Upper lobe of left lung (tissue), 4 donors: ENCODE measurements around the gene GUCD1.
"Not testable (repeated sequence)": the region's sequence is repeated elsewhere in the genome, so short reads cannot be mapped to it uniquely, and the experiment has no call there.

ENCODE experiments used
- EP300 ChIP-seq, 4 donors: sonication (generic); formaldehyde crosslinking; IDR thresholded peaks; one replicate each; pipeline ENCODE4 v1.5.1; 2017; ENCODE audit warnings: antibody characterized with exemption in 4 of 4, control low read depth in 2 of 4
- TF ChIP-seq, protein P1 (sequence below), 6 experiments: fragments of 450-650 bp in 4 of 6; fragments of 200-600 bp in 2 of 6; sonication (generic) in 2 of 6; IDR thresholded peaks; one replicate each; pipeline ENCODE4 v1.5.1; 2016 to 2019; ENCODE audit warnings: antibody characterized with exemption in 6 of 6

DNA sequence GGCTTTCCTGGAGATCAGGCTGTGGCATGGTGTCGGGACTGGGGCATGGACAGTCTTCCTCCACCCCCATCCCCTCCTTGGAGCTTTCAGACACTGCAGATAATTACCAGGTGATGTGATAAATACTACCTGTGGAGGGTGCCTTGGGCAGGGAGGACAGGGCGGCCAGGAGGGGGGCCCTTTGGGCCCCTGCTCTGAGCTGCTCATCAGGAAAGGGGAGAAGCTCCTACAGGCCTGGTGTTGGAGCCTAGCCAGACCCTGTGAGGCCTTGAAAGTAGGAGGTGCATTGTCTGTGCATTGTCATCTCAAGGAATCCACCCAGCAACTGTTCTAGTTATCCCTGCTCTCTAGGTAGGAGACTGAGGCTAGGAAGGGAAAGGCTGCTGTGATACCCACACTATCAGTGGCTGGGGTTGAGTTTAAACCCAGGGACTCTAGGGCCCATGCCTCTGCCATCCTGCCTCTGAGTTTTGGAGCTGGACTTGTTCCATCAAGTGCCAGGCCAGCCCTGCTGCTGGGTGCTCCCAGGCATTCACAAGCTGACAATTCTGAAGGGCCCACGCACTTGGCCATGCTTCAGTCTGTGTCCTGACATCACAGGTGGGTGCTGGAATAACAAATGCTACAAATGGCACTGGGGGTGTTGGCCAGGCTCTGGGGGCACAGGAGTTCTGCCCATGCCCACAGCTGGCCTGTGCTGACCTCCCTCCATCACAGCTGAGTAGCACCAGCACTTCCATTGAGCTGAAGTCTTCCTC lies 45.2 kb upstream of the GUCD1 start:
- TF ChIP-seq, protein P1, sequence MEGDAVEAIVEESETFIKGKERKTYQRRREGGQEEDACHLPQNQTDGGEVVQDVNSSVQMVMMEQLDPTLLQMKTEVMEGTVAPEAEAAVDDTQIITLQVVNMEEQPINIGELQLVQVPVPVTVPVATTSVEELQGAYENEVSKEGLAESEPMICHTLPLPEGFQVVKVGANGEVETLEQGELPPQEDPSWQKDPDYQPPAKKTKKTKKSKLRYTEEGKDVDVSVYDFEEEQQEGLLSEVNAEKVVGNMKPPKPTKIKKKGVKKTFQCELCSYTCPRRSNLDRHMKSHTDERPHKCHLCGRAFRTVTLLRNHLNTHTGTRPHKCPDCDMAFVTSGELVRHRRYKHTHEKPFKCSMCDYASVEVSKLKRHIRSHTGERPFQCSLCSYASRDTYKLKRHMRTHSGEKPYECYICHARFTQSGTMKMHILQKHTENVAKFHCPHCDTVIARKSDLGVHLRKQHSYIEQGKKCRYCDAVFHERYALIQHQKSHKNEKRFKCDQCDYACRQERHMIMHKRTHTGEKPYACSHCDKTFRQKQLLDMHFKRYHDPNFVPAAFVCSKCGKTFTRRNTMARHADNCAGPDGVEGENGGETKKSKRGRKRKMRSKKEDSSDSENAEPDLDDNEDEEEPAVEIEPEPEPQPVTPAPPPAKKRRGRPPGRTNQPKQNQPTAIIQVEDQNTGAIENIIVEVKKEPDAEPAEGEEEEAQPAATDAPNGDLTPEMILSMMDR (IDR thresholded peaks at IDR 0.05): not testable (repeated sequence)
- not testable (repeated sequence) for TF ChIP-seq EP300 (IDR thresholded peaks at IDR 0.05)
